ENCODE results near the gene UBE2L6. TPM values are rescaled to one million over a fixed set of nuclear protein-coding genes. Genes with fewer than 3 reads are reported as not detected.
A peak's percentile ranks its signal among the peaks of the same experiment; 100 is the strongest.

UBE2L6 gene
- total RNA-seq, 3 donors from 2014 or later: 25.9 to 66.2 (median 48.1) TPM

DNA sequence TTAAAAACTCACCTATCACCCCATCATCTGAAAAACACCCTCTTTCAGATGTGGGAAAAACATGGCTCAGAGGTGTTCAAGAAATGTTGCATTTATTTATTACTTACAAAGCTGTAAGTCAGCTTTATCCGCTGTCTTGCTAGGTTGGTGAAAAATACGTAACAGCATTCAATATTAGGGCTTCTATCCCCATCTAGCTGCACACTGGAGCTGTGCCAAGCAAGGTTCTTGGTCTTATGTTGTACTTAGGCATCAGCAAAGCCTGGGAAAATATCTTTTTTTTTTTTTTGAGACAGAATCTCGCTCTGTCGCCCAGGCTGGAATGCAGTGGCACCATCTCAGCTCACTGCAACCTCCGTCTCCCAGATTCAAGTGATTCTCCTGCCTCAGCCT, 37.6 kb upstream of the UBE2L6 start:
- H3K9me3 ChIP-seq: no peaks in the 10 kb centered on the region
- H3K4me3 ChIP-seq: no peak overlapping the region
- H3K27me3 ChIP-seq: no peaks in the 10 kb centered on the region
- DNase-seq (ENCODE audit: low spot score in 2 of 2): no peak
- TF ChIP-seq, protein P1, sequence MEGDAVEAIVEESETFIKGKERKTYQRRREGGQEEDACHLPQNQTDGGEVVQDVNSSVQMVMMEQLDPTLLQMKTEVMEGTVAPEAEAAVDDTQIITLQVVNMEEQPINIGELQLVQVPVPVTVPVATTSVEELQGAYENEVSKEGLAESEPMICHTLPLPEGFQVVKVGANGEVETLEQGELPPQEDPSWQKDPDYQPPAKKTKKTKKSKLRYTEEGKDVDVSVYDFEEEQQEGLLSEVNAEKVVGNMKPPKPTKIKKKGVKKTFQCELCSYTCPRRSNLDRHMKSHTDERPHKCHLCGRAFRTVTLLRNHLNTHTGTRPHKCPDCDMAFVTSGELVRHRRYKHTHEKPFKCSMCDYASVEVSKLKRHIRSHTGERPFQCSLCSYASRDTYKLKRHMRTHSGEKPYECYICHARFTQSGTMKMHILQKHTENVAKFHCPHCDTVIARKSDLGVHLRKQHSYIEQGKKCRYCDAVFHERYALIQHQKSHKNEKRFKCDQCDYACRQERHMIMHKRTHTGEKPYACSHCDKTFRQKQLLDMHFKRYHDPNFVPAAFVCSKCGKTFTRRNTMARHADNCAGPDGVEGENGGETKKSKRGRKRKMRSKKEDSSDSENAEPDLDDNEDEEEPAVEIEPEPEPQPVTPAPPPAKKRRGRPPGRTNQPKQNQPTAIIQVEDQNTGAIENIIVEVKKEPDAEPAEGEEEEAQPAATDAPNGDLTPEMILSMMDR (IDR thresholded peaks at IDR 0.05): no peak
- TF ChIP-seq POLR2A (IDR thresholded peaks at IDR 0.05) (no peak), POLR2AphosphoS5 (IDR thresholded peaks at IDR 0.05) (no peak)
- H3K27ac ChIP-seq: no peak overlapping the region
- intact Hi-C loops (cut with DNase I; ENCODE audit: low total_unique reads): no loop called here
- H3K4me1 ChIP-seq: no peaks in the 10 kb centered on the region
- H3K36me3 ChIP-seq: no peaks in the 10 kb centered on the region

DNA sequence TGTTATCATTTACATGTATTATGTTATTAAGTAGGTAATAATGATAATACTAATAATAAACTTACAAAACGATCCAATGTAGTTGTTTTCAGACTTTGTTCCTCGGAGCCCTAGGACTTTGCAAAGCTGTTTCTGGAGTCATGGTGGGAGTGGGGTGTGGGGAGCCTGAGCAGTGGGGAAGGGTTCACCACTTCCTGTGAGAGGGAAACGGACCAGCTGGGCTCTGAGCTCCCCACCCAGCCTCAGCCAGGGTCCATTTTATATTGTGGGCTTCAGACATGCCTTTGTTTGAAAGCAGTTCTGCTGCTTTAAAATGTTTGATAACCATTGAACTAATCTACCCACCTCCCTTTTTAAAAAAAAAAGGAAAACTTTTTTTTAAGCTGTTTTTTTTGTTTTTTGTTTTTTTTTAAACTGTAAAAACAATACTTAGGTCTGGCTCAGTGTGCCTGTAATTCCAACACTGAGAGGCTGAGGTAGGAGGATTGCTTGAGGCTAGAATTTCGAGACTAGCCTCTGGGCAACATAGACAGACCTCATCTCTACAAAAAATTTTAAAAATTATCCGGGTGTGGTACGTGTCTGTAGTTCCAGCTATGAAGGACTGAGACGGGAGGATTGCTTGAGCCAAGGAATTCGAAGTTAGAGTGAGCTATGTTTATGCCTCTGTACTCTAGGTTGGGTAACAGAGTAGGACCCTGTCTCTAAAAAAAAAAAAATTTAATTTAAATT, 37.0 kb upstream of the UBE2L6 start:
- intact Hi-C loops (cut with DNase I; ENCODE audit: low total_unique reads): no loop called here
- no peak overlapping the region for H3K27ac ChIP-seq
- H3K27me3 ChIP-seq: no peaks in the 10 kb centered on the region
- no peaks in the 10 kb centered on the region for H3K9me3 ChIP-seq
- no peaks in the 10 kb centered on the region for H3K4me1 ChIP-seq
- no peaks in the 10 kb centered on the region for H3K36me3 ChIP-seq
- TF ChIP-seq, protein P1 (IDR thresholded peaks at IDR 0.05): no peak
- TF ChIP-seq POLR2A (IDR thresholded peaks at IDR 0.05) (no peak), POLR2AphosphoS5 (IDR thresholded peaks at IDR 0.05) (no peak)
- no peak overlapping the region for H3K4me3 ChIP-seq
- DNase-seq (ENCODE audit: low spot score in 2 of 2): no peak

DNA sequence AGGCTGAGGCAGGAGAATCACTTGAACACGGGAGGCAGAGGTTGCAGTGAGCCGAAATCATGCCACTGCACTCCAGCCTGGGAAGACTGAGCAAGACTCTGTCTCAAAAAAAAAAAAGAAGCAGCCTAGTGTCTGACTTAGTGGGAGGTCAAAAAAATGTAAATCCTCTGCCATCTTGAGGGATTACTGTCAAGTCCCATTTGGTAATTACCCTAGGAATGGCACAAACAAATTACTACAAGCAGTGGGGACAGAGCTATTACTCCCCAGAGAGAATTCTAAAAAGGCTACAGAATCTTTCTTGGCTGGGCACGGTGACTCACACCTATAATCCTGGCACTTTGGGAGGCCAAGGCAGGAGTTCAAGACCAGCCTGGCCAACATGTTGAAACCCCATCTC, 33.8 kb upstream of the UBE2L6 start:
- intact Hi-C loops (cut with DNase I; ENCODE audit: low total_unique reads): loop anchor here (2.0 kb wide), 1 partner anchor 62 kb away; no protein-coding TSS in a partner anchor
- Histone ChIP-seq H3K36me3 (no peaks in the 10 kb centered on the region), H3K4me3 (no peak overlapping the region), H3K27me3 (no peaks in the 10 kb centered on the region), H3K27ac (no peak overlapping the region), H3K9me3 (no peaks in the 10 kb centered on the region), H3K4me1 (no peaks in the 10 kb centered on the region)
- TF ChIP-seq POLR2A (IDR thresholded peaks at IDR 0.05) (no peak), POLR2AphosphoS5 (IDR thresholded peaks at IDR 0.05) (no peak)
- TF ChIP-seq, protein P1 (IDR thresholded peaks at IDR 0.05): no peak
- DNase-seq (ENCODE audit: low spot score in 2 of 2): no peak

DNA sequence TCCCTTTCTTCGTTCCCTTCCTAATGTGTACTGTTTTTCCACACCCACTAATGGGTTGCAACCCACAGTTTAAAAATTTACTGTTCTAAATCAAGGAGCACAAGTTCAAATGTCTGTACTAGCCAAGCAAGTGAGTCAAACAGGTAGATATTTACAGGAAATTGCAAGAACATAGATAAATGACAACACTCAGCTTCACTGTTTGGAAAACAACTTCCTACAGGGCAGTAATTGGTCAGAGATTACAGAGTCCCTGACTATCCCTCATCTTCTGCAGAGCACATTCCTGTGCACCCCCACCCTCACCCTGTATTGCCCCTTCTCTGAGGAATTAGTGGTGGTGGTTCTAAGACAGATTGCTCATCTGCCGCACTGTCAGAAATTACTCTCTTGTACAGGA, 31.9 kb upstream of the UBE2L6 start:
- Histone ChIP-seq H3K27me3 (no peaks in the 10 kb centered on the region), H3K27ac (peak overlapping the region; percentile 95 to 100), H3K4me3 (peak overlapping the region; percentile 68 to 78 (median 70)), H3K9me3 (no peaks in the 10 kb centered on the region), H3K36me3 (no peaks in the 10 kb centered on the region), H3K4me1 (no peaks in the 10 kb centered on the region)
- no peak for DNase-seq (ENCODE audit: low spot score in 2 of 2)
- intact Hi-C loops (cut with DNase I; ENCODE audit: low total_unique reads): no loop called here
- TF ChIP-seq POLR2A (IDR thresholded peaks at IDR 0.05) (no peak), POLR2AphosphoS5 (IDR thresholded peaks at IDR 0.05) (no peak)
- TF ChIP-seq, protein P1 (IDR thresholded peaks at IDR 0.05): no peak

DNA sequence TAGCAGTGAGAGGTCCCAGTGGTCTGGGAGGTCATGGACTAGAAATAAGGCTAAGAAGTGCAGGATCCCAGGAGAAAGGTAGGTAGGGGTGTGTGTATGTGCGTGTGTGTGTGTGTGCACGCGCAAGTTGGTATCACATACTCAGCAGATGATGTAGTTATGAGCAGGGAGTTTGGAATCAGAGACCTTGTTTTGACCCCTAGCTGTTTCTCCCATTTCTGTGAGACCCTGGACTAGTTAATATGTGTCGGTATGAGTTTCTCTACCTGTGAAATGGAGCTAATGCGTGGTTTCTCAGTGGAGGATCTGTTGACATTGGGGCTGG, 31.3 kb upstream of the UBE2L6 start:
- H3K27ac ChIP-seq: peak overlapping the region; percentile 95 to 100
- H3K4me3 ChIP-seq: peak overlapping the region; percentile 68 to 78 (median 70)
- no peak for DNase-seq (ENCODE audit: low spot score in 2 of 2)
- H3K9me3 ChIP-seq: no peaks in the 10 kb centered on the region
- no peaks in the 10 kb centered on the region for H3K4me1 ChIP-seq
- intact Hi-C loops (cut with DNase I; ENCODE audit: low total_unique reads): no loop called here
- H3K36me3 ChIP-seq: no peaks in the 10 kb centered on the region
- no peaks in the 10 kb centered on the region for H3K27me3 ChIP-seq
- TF ChIP-seq, protein P1 (IDR thresholded peaks at IDR 0.05): no peak
- TF ChIP-seq POLR2AphosphoS5 (IDR thresholded peaks at IDR 0.05) (no peak), POLR2A (IDR thresholded peaks at IDR 0.05) (no peak)

Measured in breast epithelium (tissue), 4 donors.